NT2/D1 (cell line): Measurements from ENCODE around the gene ITGB7.

Source experiments
- SUZ12 ChIP-seq: IDR thresholded peaks from 2 replicates; pipeline ENCODE4 v1.6.1; 2011; ENCODE audit not compliant: insufficient read length, insufficient read depth; ENCODE audit errors: extremely low read depth
- YY1 ChIP-seq: IDR thresholded peaks from 2 replicates; pipeline ENCODE4 v1.6.1; 2011; ENCODE audit not compliant: insufficient read length, insufficient read depth

DNA sequence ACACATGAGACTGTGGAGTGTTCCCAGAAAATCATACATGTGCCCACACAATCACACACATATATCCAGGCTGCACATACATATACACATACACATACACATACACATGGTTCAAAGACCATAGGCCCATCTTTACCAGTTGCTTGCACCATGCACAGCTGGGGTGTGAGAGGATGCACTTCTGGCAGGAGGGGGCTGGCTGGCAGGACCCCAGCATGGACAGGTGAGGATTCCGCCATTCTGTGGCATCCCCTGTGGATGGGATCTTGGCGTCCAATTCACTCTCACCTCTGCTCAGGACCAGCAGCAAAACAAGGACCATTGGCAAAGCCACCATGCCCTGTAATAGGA is 7.0 kb downstream of the ITGB7 start:
- TF ChIP-seq YY1 (no peak), SUZ12 (no peak)
